Right atrium auricular region (tissue), 2 donors: ENCODE results near the gene SAFB2. TPM values are rescaled to one million over a fixed set of nuclear protein-coding genes. Genes with fewer than 3 reads are reported as not detected.

ENCODE experiments used
- DNase-seq: peaks from one replicate; pipeline ENCODE4 v3.0.0-alpha.2; 2019; ENCODE audit warnings: low spot score
- H3K27ac ChIP-seq, 2 donors: fragments of 200-600 bp; sonication (generic); 1 replicate in 1 of 2; 2 replicates in 1 of 2; pipeline ENCODE4 v1.5.1; 2016 to 2019
- H3K27me3 ChIP-seq, 2 donors: fragments of 200-600 bp; sonication (generic); one replicate each; pipeline versions ENCODE4 v1.5.1 to v1.6.0; 2017 to 2019
- H3K36me3 ChIP-seq: fragments of 200-600 bp; sonication (generic); one replicate; pipeline ENCODE4 v1.5.1; 2016
- H3K4me1 ChIP-seq, 2 donors: fragments of 200-600 bp; sonication (generic); one replicate each; pipeline versions ENCODE4 v1.5.1 to v1.6.0; 2017 to 2019
- H3K4me3 ChIP-seq, 2 donors: fragments of 200-600 bp; sonication (generic); 1 replicate in 1 of 2; 2 replicates in 1 of 2; pipeline ENCODE4 v1.5.1; 2017 to 2019; ENCODE audit warnings: mild to moderate bottlenecking in 1 of 2, moderate library complexity in 1 of 2
- H3K9me3 ChIP-seq, 2 donors: fragments of 200-600 bp; sonication (generic); one replicate each; pipeline ENCODE4 v1.5.1; 2019
- CTCF ChIP-seq, 2 donors: fragments of 200-600 bp; sonication (generic); IDR thresholded peaks; one replicate each; pipeline ENCODE4 v1.5.1; 2019; ENCODE audit warnings: antibody characterized with exemption in 2 of 2
- total RNA-seq, 2 donors: library from RNA; depleted of rRNA; stranded (reverse); fragments of >200 nt; gene quantifications; one replicate each; pipeline ENCODE4 v1.1.0, GENCODE V29; 2016

Gene SAFB2
- 10 to 100 TPM; 16.1 to 26.6 TPM for total RNA-seq

DNA sequence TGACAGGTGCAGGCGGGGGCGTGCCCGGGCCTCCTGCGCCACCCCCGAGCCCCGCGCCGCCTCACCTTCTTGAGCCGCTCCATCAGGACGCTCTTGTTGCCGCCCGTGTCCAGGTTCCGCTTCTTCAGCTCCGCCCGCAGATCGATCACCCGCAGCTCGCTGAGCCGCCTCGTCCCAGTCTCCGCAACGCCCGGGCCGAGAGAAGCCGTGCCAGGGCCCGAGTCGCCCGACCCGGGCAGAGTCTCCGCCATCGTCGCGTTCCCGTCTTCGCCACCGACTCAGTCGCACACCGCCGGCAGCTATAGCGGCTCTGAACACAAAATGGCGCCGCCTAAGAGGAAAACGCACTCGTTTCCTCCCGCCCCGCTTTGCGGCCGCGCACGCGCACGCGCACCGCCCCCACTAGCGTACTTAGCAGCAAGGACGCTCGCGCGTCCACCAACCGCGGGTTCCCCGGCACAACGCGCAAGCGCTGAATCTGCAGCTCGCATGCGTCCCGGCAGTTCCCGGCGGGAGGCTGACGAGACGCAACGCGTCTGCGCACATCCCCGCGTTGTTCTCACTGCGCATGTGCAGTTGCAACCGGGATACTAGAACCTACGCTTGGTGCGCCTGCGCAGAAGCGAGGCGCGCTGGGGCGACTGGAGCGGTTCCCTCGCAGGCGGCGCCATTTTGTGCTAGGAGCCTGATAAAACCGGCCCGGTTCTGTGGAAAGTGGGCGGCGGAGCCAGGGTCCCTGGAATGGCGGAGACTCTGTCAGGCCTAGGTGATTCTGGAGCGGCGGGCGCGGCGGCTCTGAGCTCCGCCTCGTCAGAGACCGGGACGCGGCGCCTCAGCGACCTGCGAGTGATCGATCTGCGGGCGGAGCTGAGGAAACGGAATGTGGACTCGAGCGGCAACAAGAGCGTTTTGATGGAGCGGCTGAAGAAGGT is at the start of gene SAFB2, which contains the start of gene SAFB:
TSS of gene SAFB2 (minus strand) at position 312 of the 932 bp plus-strand sequence. CDS start at position 251, 61 bp downstream.
TSS of gene SAFB (plus strand) at position 619 of the 932 bp plus-strand sequence. CDS start at position 742, 123 bp downstream.
- Histone ChIP-seq H3K4me1 (peaks cover 0 to 72% of the 10 kb centered on the region in 2 donors), H3K27ac (peak within 1 kb of the TSS; percentile 97 to 98), H3K27me3 (no peaks in the 10 kb centered on the region), H3K9me3 (no peaks in the 10 kb centered on the region), H3K4me3 (peak within 1 kb of the TSS; percentile 98 to 99), H3K36me3 (peaks cover 50% of the 10 kb centered on the region)
- TF ChIP-seq CTCF (IDR thresholded peaks at IDR 0.05), result no peak
- peak; percentile 99 for DNase-seq

- no peak overlapping the region for H3K4me3 ChIP-seq
- DNase-seq, result no peak
- no peak overlapping the region for H3K27ac ChIP-seq
- peaks cover 0 to 7% of the 10 kb centered on the region in 2 donors for H3K4me1 ChIP-seq
- no peaks in the 10 kb centered on the region for H3K9me3 ChIP-seq
- no peaks in the 10 kb centered on the region for H3K27me3 ChIP-seq
- peaks cover 33% of the 10 kb centered on the region for H3K36me3 ChIP-seq
- TF ChIP-seq CTCF (IDR thresholded peaks at IDR 0.05), result no peak
These were observed 49.0 kb upstream of the SAFB2 start for GRCh38 chr19:5671600-5671999.

DNA sequence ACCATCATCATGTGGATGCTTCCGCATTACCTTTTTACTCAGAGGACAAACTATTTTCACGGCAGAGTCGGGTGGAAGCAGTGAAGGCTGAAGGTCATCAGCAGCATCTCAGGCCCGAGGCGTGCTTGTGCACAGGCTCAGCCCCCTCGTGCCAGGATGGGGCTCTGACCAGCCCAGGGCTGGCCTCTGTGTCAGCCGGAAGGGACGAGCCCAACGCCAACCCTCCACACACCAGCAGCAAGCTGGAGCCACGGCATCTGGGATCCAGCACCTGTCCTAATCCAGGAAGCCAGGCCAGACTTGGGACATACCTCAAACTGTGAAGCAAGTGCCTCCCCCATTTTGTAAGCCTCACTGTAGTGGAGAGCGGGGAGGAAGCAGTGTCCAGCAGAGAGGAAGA is 46.6 kb upstream of the SAFB2 start:
- no peak for TF ChIP-seq CTCF (IDR thresholded peaks at IDR 0.05)
- DNase-seq, result no peak
- Histone ChIP-seq H3K36me3 (peaks cover 57% of the 10 kb centered on the region), H3K4me1 (no peaks in the 10 kb centered on the region), H3K4me3 (no peak overlapping the region), H3K27ac (no peak overlapping the region), H3K27me3 (no peaks in the 10 kb centered on the region), H3K9me3 (no peaks in the 10 kb centered on the region)

DNA sequence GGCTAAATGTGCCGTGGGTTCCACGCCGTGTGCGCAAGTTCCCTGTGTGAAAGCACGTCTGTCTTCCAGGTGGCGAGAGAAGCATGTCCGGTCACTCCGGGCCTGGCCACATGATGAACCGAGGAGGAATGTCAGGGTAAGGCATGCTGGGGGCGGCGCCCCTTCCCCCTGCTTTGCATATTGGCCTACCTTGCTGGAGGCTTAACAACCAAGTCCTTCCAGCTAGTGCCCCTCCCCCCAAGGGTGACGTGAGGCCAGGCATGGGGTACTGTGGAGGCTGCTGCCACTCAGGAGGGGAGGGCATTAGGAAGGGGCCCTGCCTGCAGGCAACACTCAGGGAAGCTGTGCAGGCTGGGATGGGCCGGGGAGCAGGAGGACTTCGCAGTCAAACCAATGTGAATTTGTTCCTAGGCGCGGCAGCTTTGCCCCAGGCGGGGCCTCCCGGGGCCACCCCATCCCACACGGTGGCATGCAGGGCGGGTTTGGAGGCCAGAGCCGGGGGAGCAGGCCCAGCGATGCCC is 45.2 kb upstream of the SAFB2 start:
- Histone ChIP-seq H3K9me3 (no peaks in the 10 kb centered on the region), H3K27me3 (no peaks in the 10 kb centered on the region), H3K4me3 (no peak overlapping the region), H3K27ac (no peak overlapping the region), H3K36me3 (peaks cover 71% of the 10 kb centered on the region), H3K4me1 (no peaks in the 10 kb centered on the region)
- no peak for DNase-seq
- TF ChIP-seq CTCF (IDR thresholded peaks at IDR 0.05), result no peak

DNA sequence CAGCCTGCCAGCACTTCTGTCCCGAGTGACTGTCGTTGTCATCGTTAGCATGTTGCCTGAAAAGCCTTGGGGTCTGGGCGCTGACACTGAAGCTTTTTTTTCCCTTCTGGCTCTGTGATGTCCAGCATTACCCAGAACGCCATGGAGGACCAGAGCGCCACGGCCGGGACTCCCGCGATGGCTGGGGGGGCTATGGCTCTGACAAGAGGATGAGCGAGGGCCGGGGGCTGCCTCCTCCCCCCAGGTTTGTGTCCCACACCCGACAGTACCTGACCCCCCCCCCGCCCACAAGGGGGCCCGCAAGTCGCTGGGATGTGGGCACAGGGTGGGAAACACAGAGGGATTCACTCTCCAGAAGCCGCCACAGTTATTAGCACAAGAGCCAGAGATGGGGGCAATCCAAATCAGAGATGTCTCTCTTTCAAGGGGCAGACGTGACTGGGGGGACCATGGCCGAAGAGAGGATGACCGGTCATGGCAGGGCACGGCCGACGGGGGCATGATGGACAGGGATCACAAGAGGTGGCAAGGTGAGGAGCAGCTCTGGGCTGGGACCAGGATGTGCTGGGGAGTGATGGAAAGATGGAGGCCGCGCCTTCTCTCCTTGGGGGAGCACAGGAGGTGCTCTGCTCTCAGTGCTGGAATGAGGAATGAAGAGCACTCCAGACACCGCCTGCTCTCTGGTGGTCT is 44.5 kb upstream of the SAFB2 start:
- no peaks in the 10 kb centered on the region for H3K27me3 ChIP-seq
- H3K4me1 ChIP-seq, result no peaks in the 10 kb centered on the region
- DNase-seq, result no peak
- H3K9me3 ChIP-seq, result no peaks in the 10 kb centered on the region
- H3K36me3 ChIP-seq, result peaks cover 78% of the 10 kb centered on the region
- H3K4me3 ChIP-seq, result no peak overlapping the region
- TF ChIP-seq CTCF (IDR thresholded peaks at IDR 0.05), result no peak
- no peak overlapping the region for H3K27ac ChIP-seq
